Cardiac fibroblast (primary cell): ENCODE results near the gene PPP1R3G.

Experiments
- DNase-seq, 2 donors: peaks; one replicate each; pipeline versions ENCODE4 v3.0.0 to v3.0.0-alpha.2; 2010; ENCODE audit warnings: low read depth in 2 of 2
- H3K4me3 ChIP-seq, 2 donors: replicated peaks in 1 of 2; 1 replicate in 1 of 2; 2 replicates in 1 of 2; pipeline ENCODE4 v1.5.1; 2011; ENCODE audit warnings: low read depth in 2 of 2, low read length in 2 of 2, mild to moderate bottlenecking in 2 of 2, moderate library complexity in 1 of 2
- CTCF ChIP-seq: IDR thresholded peaks from one replicate; pipeline ENCODE4 v1.5.1; 2011; ENCODE audit warnings: low read depth, mild to moderate bottlenecking, low read length, inconsistent platforms

The PPP1R3G gene

GRCh38 chr6:5090603-5091002 lies 5.5 kb downstream of the PPP1R3G start:
- no peak for TF ChIP-seq CTCF
- DNase-seq, result no peak
- no peak overlapping the region for H3K4me3 ChIP-seq

GRCh38 chr6:5091210-5092069 lies 6.3 kb downstream of the PPP1R3G start:
- no peak overlapping the region for H3K4me3 ChIP-seq
- DNase-seq, result no peak
- TF ChIP-seq CTCF, result no peak

- no peak for DNase-seq
- H3K4me3 ChIP-seq, result no peak overlapping the region
- no peak for TF ChIP-seq CTCF
Measured at GRCh38 chr6:5093231-5094015, 8.3 kb downstream of the PPP1R3G start.

GRCh38 chr6:5094327-5094726 lies 9.2 kb downstream of the PPP1R3G start:
- peak; percentile 83 to 92 for DNase-seq
- TF ChIP-seq CTCF, result no peak
- H3K4me3 ChIP-seq, result no peak overlapping the region

DNA sequence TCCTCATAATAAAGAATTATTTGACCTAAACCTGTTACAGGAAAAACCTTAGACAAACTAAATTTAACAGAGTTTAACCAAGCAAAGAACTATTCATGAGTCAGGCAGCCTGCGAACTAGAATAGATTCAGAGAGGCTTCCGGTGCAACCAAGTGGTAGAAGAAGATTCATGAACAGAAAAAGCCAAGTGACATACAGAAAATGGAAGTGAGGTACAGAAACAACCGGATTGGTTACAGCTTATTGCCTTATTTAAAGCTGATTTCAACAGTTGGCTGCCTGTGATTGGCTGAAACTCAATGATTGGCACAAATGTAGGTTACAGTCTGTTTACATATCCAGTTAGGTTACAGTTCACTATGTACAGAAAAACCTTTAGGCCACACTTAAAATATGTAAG lies 10.1 kb downstream of the PPP1R3G start:
- no peak overlapping the region for H3K4me3 ChIP-seq
- DNase-seq, result peak in 1 of 2 donors; percentile 54
- no peak for TF ChIP-seq CTCF

DNA sequence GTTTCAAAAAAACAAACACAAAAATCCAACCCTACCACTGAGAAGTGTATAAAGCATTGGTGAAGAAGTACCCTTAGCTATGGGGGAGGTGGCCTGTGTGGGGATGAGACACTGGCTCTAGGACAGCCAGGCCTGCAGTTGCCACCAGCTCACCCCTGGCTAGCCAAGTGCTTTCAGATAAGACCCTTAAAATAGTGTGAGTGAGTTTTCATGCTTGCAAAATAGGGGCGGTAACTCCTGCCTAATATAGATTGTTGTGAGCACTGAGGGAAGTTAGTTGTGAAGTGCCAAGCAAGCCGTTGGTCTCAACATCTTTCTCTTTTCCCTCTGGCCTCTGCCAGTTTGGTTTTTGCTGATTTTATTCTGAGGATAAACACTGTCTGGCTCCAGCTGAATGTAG lies 11.3 kb downstream of the PPP1R3G start:
- DNase-seq, result peak in 1 of 2 donors; percentile 30
- no peak overlapping the region for H3K4me3 ChIP-seq
- no peak for TF ChIP-seq CTCF
